H9 (cell line): ENCODE data around the gene ZNF75A. TPM values are rescaled to one million over a fixed set of nuclear protein-coding genes. Genes with fewer than 3 reads are reported as not detected.

ENCODE experiments used
- DNase-seq: peaks from one replicate; pipeline ENCODE4 v3.0.0-alpha.2; 2017
- H2AFZ ChIP-seq: one replicate; pipeline ENCODE4 v1.6.1; 2013; ENCODE audit warnings: mild to moderate bottlenecking, low read length, control low read depth, moderate library complexity
- H2AK5ac ChIP-seq: 2 replicates; pipeline ENCODE4 v1.6.1; 2013; ENCODE audit warnings: low read length, control low read depth, mixed read lengths; ENCODE audit not compliant: insufficient read length
- H2BK120ac ChIP-seq: one replicate; pipeline ENCODE4 v1.6.1; 2013; ENCODE audit warnings: low read depth, mild to moderate bottlenecking, low read length, control low read depth, inconsistent platforms; ENCODE audit not compliant: poor library complexity, severe bottlenecking
- H2BK12ac ChIP-seq: 2 replicates; pipeline ENCODE4 v1.6.1; 2013; ENCODE audit warnings: low read length, control low read depth, mixed read lengths, low read depth; ENCODE audit not compliant: insufficient read length
- H2BK15ac ChIP-seq: 2 replicates; pipeline ENCODE4 v1.6.1; 2013; ENCODE audit warnings: low read depth, low read length, control low read depth
- H2BK20ac ChIP-seq: one replicate; pipeline ENCODE4 v1.6.1; 2013; ENCODE audit warnings: low read depth, mild to moderate bottlenecking, low read length, control low read depth, inconsistent platforms; ENCODE audit not compliant: poor library complexity, severe bottlenecking
- H2BK5ac ChIP-seq: 2 replicates; pipeline ENCODE4 v1.6.1; 2013; ENCODE audit warnings: low read length, control low read depth, mixed read lengths; ENCODE audit not compliant: insufficient read length
- H3K14ac ChIP-seq: 2 replicates; pipeline ENCODE4 v1.6.1; 2013; ENCODE audit warnings: low read length, control low read depth; ENCODE audit not compliant: insufficient read depth
- H3K18ac ChIP-seq: 2 replicates; pipeline ENCODE4 v1.6.1; 2013; ENCODE audit warnings: low read depth, mild to moderate bottlenecking, mixed read lengths, low read length, control low read depth; ENCODE audit not compliant: insufficient read length
- H3K23ac ChIP-seq: 2 replicates; pipeline ENCODE4 v1.6.1; 2013; ENCODE audit warnings: low read length, control low read depth, mixed read lengths, low read depth; ENCODE audit not compliant: insufficient read length
- H3K23me2 ChIP-seq: 2 replicates; pipeline ENCODE4 v1.6.1; 2013; ENCODE audit warnings: low read depth, mild to moderate bottlenecking, mixed read lengths, low read length, control low read depth; ENCODE audit not compliant: insufficient read length, poor library complexity, severe bottlenecking
- H3K27ac ChIP-seq: 2 replicates; pipeline ENCODE4 v1.5.1; 2013; ENCODE audit warnings: low read length, control low read depth, mixed read lengths, low read depth; ENCODE audit not compliant: insufficient read length
- H3K27me3 ChIP-seq: 2 replicates; pipeline ENCODE4 v1.6.1; 2013; ENCODE audit warnings: low read length, control low read depth, inconsistent platforms; ENCODE audit not compliant: insufficient read depth
- H3K4ac ChIP-seq: 2 replicates; pipeline ENCODE4 v1.6.1; 2013; ENCODE audit warnings: low read depth, mild to moderate bottlenecking, control low read depth, inconsistent platforms, low read length, moderate library complexity
- H3K4me1 ChIP-seq: 2 replicates; pipeline ENCODE4 v1.6.1; 2013; ENCODE audit warnings: low read length, control low read depth, inconsistent platforms; ENCODE audit not compliant: insufficient read depth
- H3K4me2 ChIP-seq: 2 replicates; pipeline ENCODE4 v1.6.1; 2013; ENCODE audit warnings: low read length, control low read depth, mixed read lengths; ENCODE audit not compliant: insufficient read length, insufficient read depth
- H3K56ac ChIP-seq: 2 replicates; pipeline ENCODE4 v1.6.1; 2013; ENCODE audit warnings: low read depth, mild to moderate bottlenecking, mixed read lengths, low read length, control low read depth; ENCODE audit not compliant: insufficient read length
- H3K79me1 ChIP-seq: 2 replicates; pipeline ENCODE4 v1.6.1; 2013; ENCODE audit warnings: low read depth, mild to moderate bottlenecking, moderate library complexity, low read length, control low read depth, inconsistent platforms; ENCODE audit not compliant: insufficient read depth, poor library complexity, severe bottlenecking
- H3K79me2 ChIP-seq: 2 replicates; pipeline ENCODE4 v1.6.1; 2013; ENCODE audit warnings: low read length, control low read depth, inconsistent platforms; ENCODE audit not compliant: insufficient read depth
- H3K9ac ChIP-seq: 2 replicates; pipeline ENCODE4 v1.6.1; 2013; ENCODE audit warnings: low read length, control low read depth, mixed read lengths; ENCODE audit not compliant: insufficient read length; ENCODE audit errors: extremely low read depth
- H3K9me3 ChIP-seq: one replicate; pipeline ENCODE4 v1.6.1; 2013; ENCODE audit warnings: low read depth, low read length, inconsistent platforms; ENCODE audit not compliant: control insufficient read depth
- H3T11ph ChIP-seq: one replicate; pipeline ENCODE4 v1.6.1; 2013; ENCODE audit warnings: mild to moderate bottlenecking, low read length, control low read depth, inconsistent platforms
- H4K20me1 ChIP-seq: one replicate; pipeline ENCODE4 v1.6.1; 2013; ENCODE audit not compliant: control insufficient read depth, insufficient read length, insufficient read depth
- H4K5ac ChIP-seq: 2 replicates; pipeline ENCODE4 v1.6.1; 2013; ENCODE audit warnings: low read depth, mild to moderate bottlenecking, mixed read lengths, low read length, control low read depth; ENCODE audit not compliant: insufficient read length
- H4K8ac ChIP-seq: replicated peaks from 2 replicates; pipeline ENCODE4 v1.6.1; 2013; ENCODE audit warnings: low read length, control low read depth, mixed read lengths, low read depth; ENCODE audit not compliant: insufficient read length
- H4K91ac ChIP-seq: 2 replicates; pipeline ENCODE4 v1.6.1; 2013; ENCODE audit warnings: low read depth, mild to moderate bottlenecking, moderate library complexity, mixed read lengths, low read length, control low read depth; ENCODE audit not compliant: insufficient read length
- H3K27ac Mint-ChIP-seq, 3 experiments: 2 replicates in 2 of 3; 3 replicates in 1 of 3; pipeline ENCODE4 v1.8.0; 2020 to 2021; ENCODE audit warnings: mixed read lengths in 3 of 3, mild to moderate bottlenecking in 1 of 3, moderate library complexity in 1 of 3
- H3K27me3 Mint-ChIP-seq: 2 replicates; pipeline ENCODE4 v1.8.0; 2021; ENCODE audit warnings: low read depth, mild to moderate bottlenecking, moderate library complexity, mixed read lengths
- H3K36me3 Mint-ChIP-seq, 3 experiments: 2 replicates in 2 of 3; 3 replicates in 1 of 3; pipeline ENCODE4 v1.8.0; 2020 to 2021; ENCODE audit warnings: low read depth in 3 of 3, mixed read lengths in 3 of 3; ENCODE audit not compliant: insufficient read depth in 1 of 3
- H3K4me1 Mint-ChIP-seq, 2 experiments: 2 replicates each; pipeline ENCODE4 v1.8.0; 2020; ENCODE audit warnings: mixed read lengths in 2 of 2
- H3K4me3 Mint-ChIP-seq, 2 experiments: 2 replicates in 1 of 2; 3 replicates in 1 of 2; pipeline ENCODE4 v1.8.0; 2020 to 2021; ENCODE audit warnings: mild to moderate bottlenecking in 2 of 2, mixed read lengths in 2 of 2, moderate library complexity in 1 of 2
- H3K9me3 Mint-ChIP-seq, 2 experiments: 2 replicates in 1 of 2; 3 replicates in 1 of 2; pipeline ENCODE4 v1.8.0; 2020; ENCODE audit warnings: mild to moderate bottlenecking in 2 of 2, mixed read lengths in 2 of 2, moderate library complexity in 1 of 2
- WGBS: extraction: QIAGEN DNeasy Blood & Tissue Kit; methylation state at CpG from one replicate; pipeline ENCODE4 v1.1.7; 2013; ENCODE audit warnings: missing lambda C conversion rate, low lambda C conversion rate, mixed read lengths; ENCODE audit not compliant: insufficient read length; ENCODE audit errors: extremely low coverage; 5-methylcytosine and 5-hydroxymethylcytosine counted together
- total RNA-seq: library from RNA; stranded (reverse); gene quantifications from 2 replicates; pipeline ENCODE4 v1.2.1, GENCODE V29; 2021
- TF ChIP-seq, protein P1 (sequence below): fragments of 200-600 bp; sonication (generic); conservative IDR thresholded peaks from 3 replicates; pipeline ENCODE4 v1.8.0; 2021; ENCODE audit warnings: antibody characterized with exemption, mild to moderate bottlenecking

The ZNF75A gene
- total RNA-seq, 1 experiment from 2014 or later: 42.4 TPM

DNA sequence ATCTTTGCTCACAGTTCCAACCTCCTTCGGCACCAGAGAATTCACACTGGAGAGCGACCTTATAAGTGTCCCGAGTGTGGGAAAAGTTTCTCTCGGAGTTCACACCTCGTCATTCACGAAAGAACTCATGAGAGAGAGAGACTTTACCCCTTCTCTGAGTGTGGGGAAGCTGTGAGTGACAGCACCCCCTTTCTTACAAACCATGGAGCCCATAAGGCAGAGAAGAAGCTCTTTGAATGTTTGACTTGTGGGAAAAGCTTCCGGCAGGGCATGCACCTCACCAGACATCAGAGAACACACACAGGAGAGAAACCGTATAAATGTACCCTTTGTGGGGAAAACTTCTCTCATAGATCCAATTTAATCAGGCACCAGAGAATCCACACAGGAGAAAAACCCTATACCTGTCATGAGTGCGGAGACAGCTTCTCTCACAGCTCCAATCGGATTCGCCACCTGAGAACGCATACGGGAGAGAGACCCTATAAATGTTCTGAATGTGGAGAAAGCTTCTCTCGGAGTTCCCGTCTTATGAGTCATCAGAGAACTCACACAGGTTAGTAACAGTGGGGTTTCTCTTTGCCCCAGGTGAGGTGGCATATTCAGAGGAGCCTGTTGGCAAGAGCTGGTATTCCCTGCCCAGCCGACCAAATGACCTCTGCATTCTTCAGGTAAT, 15.2 kb upstream of the ZNF75A start:
- Histone ChIP-seq H3K9me3 (peaks cover 48% of the 10 kb centered on the region), H3K23me2 (no peaks in the 10 kb centered on the region), H3K14ac (no peak overlapping the region), H3K56ac (no peak overlapping the region), H2BK15ac (no peak overlapping the region), H3K4me1 (no peaks in the 10 kb centered on the region), H3K27ac (no peak overlapping the region), H2BK5ac (no peak overlapping the region), H2AK5ac (no peak overlapping the region), H2BK12ac (no peak overlapping the region), H4K8ac (no peak overlapping the region), H2AFZ (no peak overlapping the region), H3K79me1 (peaks cover 9% of the 10 kb centered on the region), H4K91ac (no peak overlapping the region), H4K20me1 (no peaks in the 10 kb centered on the region), H3K23ac (no peak overlapping the region), H3K18ac (no peak overlapping the region), H3K27me3 (no peaks in the 10 kb centered on the region), H2BK120ac (no peak overlapping the region), H2BK20ac (no peak overlapping the region), H4K5ac (no peak overlapping the region), H3K9ac (no peak overlapping the region), H3K4ac (no peak overlapping the region), H3K4me2 (no peak overlapping the region), H3T11ph (no peak overlapping the region), H3K79me2 (peaks cover 15% of the 10 kb centered on the region)
- Mint-ChIP-seq H3K9me3 (peaks cover 83 to 89% of the 10 kb centered on the region in 2 experiments), H3K27me3 (peaks cover 5% of the 10 kb centered on the region), H3K27ac (no peak overlapping the region), H3K4me3 (no peak overlapping the region), H3K4me1 (peaks cover 2 to 3% of the 10 kb centered on the region in 2 experiments), H3K36me3 (peaks cover 91 to 94% (median 93%) of the 10 kb centered on the region in 3 experiments)
- TF ChIP-seq, protein P1, sequence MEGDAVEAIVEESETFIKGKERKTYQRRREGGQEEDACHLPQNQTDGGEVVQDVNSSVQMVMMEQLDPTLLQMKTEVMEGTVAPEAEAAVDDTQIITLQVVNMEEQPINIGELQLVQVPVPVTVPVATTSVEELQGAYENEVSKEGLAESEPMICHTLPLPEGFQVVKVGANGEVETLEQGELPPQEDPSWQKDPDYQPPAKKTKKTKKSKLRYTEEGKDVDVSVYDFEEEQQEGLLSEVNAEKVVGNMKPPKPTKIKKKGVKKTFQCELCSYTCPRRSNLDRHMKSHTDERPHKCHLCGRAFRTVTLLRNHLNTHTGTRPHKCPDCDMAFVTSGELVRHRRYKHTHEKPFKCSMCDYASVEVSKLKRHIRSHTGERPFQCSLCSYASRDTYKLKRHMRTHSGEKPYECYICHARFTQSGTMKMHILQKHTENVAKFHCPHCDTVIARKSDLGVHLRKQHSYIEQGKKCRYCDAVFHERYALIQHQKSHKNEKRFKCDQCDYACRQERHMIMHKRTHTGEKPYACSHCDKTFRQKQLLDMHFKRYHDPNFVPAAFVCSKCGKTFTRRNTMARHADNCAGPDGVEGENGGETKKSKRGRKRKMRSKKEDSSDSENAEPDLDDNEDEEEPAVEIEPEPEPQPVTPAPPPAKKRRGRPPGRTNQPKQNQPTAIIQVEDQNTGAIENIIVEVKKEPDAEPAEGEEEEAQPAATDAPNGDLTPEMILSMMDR: no peak
- no CpG with 5 or more reads among the region's 16 CpGs for WGBS
- DNase-seq: no peak
